Nucleus accumbens (tissue), 56 donors: ENCODE data around the gene PDRG1.
"Not testable (repeated sequence)": the region's sequence is repeated elsewhere in the genome, so short reads cannot be mapped to it uniquely, and the experiment has no call there.

Source experiments
- DNase-seq, 56 donors: peaks; one replicate each; lab custom pipeline; 2025; lab: John Stamatoyannopoulos, UW

PDRG1 gene

DNA sequence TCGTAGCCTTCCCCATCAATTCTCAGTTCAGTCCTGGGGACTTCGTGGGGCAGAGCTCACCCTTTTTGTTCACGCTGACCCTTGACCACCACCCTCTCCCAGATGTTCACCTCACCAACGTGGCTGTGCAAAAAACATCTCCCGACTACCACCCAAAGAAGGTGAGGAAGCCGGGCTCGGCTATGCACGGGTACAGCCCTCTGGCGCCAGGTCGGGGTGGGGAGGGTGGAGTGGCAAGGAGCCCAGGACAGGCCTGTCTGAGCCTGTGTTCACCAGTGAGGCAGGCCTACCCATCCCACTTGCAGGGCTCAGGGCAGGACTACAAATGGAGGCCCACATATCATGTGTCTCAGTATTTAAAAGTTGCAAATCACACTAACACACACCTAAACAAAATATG, 18.1 kb downstream of the PDRG1 start:
- no peak for DNase-seq

DNA sequence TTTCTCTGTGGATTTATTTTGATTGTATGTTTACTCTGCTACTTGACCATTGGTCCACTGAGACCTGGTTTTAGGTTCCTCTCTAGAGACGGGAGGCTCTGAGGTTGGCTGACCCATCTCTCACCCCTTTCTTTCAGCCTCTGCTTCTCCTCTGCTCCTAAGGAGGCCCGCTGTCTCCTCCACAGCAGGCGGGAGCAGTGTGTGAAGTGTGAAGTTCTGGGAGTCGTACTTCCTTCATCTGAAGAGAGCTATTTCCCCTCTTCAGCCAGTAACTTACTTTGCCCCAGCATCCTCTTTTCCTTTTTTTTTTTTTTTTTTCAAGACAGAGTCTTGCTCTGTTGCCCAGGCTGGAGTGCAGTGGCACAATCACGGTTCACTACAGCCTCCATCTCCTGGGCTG, 21.1 kb downstream of the PDRG1 start:
- no peak for DNase-seq

DNA sequence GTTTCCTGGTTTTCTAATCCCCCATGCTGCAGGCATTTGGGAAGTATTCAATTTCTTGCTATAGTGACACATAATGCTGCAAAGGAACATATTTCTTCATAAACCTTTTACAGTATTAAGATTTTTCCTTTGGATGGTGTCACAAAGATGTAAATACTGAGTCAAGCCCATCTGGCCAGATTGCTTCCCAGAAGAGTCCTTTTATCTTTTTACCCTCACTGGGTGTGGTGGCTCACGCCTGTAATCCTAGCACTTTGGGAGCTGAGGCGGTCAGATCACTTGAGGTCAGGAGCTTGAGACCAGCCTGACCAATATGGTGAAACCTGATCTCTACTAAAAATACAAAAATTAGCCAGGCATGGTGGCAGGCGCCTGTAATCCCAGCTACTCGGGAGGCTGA, 22.2 kb downstream of the PDRG1 start:
- DNase-seq, result not testable (repeated sequence)

DNA sequence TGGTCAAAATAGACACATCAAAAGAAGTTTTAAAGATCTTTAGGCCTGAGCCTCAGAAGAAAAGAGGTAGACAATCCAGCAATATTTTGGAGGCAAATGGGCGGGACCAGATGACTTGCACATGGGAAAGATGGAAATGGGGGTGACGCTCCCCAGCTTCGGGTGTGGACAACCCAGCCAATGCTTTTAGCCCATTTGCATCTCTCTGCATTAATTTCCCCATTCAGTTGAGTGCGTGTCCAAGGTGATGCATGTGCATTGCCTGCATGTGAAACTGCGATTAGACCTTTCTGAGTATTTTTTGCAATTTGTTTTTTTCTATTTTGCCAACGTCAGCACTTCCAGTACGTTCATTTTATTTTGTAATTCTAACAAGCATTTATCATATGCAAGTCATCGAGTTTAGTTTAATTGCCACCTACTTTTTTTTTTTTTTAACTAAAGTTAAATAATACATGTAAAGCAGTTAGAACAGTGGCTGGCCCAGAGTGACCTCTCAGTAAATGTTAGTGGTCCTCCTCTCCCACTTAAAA, 24.2 kb downstream of the PDRG1 start:
- DNase-seq, result no peak

DNA sequence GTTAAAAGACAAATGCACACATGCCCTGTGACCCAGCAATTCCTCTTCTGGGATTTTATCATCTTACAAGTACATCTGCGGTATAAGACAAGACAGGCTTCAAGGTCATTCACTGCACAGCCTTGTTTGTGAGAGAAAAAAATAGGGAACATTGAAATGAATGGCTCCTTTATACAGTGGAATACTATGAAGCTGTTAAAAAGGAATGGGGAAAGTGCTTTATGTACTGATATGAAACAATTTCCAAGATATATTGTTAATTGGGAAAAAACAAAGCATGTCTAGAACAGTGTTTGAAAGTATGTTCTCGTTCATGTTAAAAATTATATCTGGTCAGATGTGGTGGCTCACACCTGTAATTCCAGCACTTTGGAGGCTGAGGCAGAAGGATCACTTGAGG, 25.4 kb downstream of the PDRG1 start:
- no peak for DNase-seq

DNA sequence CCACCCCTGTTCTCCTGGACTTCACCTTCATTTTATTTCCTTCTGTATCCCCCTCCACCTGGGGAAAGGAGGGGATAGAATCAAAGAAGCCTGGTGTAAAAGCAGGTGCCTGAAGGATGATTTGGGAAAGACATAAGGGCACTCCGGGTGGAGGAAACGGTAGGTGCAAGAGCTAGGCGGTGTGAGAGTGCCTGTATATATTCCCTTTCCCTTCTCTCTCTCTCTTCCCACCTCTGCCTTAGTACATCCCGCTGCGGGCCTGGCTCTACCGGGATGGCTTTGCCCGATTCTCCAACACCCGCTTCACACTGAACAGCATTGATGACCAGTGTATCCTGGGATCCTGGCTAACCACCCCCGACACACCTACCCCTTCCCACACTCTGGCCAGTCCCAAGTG, 26.2 kb downstream of the PDRG1 start:
- no peak for DNase-seq

DNA sequence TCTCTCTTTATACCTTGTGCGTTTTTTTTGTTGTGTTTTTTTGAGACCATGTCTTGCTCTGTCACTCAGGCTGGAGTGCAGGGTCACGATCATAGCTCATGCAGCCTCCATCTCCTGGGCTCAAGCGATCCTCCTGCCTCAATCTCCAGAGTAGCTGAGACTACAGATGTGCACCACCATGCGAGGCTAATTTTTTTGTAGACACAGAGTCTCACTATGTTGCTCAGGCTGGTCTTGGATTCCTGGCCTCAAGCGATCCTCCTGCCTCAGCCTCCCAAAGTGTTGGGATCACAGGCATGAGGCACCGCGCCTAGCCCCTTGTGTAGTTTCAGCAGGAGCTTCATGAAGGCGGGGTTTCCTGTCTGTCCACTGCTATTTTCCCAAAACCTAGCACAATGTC, 27.3 kb downstream of the PDRG1 start:
- DNase-seq, result no peak

DNA sequence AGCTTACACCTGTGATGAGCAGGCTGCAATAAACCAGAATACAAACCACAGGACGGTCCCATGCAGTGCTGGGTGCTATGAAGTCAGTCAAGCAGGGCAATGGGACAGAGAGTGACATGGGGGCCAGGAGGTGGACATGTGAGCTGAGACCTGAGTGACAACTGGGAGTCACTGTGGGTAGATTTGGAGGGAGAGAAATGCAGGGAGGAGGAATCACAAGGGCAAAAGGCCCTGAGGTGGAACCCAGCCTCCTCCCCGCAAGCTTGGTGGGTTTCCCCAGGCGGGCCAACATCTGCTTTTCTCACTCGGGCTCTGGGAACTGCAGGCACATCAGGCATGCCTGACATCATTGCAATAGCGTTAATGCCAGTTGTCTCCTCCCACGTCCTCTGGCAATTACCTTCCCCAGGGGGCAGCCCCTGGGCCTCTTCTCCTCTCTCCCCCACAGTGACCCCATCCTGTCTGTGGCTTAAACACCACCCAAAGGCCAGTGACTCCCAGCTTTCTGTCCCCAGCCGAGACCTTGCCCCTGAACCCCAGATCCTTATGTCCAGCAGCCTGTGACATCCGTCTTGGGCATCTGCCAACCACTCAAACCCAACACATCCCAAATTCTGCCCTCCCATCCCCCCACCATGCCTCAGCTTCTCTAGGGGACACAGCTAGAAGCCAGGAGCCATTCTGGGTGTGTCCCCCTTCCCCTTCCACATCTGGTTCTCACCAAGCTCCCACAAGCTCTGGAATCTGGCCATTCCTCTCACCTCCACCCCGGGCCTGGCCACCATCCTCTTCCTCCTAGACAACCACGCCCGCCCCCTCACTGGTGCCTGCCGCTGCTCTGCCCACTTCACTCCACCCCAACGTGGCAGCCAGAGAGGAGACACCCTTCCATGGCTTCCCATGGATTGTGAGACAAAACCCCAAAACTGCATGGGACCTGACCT, 28.2 kb downstream of the PDRG1 start:
- DNase-seq, result no peak

DNA sequence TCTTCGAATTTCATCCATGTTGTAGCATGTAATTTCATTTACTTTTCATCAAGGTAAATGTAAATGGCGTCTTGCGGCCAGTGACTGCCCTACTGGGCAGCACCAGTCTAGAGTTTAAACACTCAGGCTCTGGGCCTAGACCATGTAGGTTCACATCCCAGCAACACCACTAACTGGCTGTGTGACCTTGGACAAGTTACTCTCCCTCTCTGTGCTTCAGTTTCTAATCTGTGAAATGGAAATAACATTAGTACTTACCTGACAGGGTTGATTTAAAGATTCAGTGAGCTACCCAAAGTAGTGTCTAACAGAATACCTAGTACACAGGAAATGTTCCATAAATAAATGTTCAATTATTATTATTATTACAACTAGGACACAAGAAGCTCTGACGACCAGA, 29.3 kb downstream of the PDRG1 start:
- no peak for DNase-seq

DNA sequence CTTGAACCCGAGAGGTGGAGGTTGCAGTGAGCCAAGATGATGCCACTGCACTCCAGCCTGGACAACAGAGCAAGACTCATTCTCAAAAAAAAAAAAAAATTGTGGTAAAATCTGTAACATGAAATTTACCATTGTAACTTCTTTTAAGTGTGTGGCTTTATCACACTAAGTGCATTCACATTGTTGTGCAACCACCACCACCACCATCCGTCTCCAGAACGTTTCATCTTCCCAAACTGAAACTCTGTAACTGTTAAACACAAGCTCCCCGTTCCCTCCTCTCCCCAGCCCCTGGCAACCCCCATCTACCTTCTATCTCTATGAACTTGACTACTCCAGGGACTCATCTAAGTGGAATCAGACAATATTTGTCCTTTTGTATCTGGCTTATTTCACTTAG, 29.7 kb downstream of the PDRG1 start:
- no peak for DNase-seq

DNA sequence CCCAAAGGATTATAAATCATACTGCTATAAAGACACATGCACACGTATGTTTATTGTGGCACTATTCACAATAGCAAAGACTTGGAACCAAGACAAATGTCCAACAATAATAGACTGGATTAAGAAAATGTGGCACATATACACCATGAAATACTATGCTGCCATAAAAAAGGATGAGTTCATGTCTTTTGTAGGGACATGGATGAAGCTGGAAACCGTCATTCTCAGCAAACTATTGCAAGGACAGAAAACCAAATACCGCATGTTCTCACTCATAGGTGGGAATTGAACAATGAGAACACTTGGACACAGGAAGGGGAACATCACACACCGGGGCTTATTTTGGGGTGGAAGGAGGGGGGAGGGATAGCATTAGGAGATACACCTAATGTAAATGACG, 30.4 kb downstream of the PDRG1 start:
- not testable (repeated sequence) for DNase-seq

DNA sequence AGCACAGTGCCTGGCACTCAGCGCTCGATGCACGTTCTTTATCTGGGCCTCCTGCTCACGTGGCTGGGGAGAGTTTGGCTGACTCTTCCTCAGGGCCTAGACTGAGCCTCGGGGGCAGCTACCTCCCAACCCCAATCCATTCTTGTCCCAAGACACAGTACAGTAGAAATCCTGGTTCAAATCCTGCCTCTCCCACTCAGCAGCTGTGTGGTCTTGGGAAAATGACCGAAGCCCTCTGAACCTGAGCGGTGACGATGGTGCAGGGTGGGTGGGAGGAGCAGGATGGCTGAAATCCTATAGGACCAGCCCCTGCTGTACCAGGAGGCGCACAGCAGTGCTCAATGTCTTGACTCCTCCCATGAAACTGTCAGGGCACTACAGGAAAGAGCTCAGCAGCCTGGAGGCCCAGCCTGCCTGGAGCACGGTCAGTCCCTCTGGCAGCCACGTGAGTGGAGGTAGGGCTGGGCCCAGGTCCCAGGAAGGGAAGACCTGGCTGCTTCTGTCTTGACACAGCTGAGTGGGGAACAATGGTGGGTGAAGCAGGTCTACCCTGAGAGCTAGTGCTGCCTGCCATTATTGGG, 31.5 kb downstream of the PDRG1 start:
- peak in 1 of 56 donors; percentile 3 for DNase-seq

DNA sequence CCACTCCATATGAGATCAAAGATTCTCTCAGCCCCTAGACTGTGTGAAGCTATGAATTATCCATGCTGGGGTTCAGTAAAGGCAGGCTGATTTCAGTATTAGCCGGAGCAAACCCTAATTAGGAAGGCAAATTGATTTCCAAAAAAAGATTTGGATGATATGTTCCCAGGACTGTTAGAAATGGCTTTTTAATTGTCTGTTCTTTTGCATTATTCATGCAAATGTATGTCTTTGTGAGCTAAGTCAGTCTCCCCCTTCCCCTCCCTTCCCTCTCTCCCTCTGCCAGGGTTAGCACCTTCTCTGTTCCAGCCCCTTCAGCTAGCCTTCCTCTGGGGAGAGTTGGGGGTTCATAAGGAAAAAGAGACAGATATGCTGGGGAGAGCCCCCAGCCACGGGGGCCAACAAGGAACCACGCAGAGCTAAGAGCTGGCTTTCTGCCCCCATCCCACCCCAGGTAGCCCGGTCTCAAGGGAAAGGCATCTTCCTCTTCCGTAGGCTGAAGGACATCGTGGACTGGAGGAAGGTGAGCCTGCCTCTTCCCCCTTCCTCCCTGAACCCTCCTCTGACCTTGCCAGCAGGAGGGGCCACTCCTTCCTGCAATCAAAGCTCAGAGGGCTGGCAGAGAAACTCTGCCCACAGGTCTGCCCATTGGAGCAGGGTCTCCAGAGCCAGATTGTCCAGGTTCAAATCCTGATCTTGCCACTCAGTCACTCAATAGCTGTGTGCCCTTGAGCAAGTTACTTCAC, 32.3 kb downstream of the PDRG1 start:
- DNase-seq, result no peak

DNA sequence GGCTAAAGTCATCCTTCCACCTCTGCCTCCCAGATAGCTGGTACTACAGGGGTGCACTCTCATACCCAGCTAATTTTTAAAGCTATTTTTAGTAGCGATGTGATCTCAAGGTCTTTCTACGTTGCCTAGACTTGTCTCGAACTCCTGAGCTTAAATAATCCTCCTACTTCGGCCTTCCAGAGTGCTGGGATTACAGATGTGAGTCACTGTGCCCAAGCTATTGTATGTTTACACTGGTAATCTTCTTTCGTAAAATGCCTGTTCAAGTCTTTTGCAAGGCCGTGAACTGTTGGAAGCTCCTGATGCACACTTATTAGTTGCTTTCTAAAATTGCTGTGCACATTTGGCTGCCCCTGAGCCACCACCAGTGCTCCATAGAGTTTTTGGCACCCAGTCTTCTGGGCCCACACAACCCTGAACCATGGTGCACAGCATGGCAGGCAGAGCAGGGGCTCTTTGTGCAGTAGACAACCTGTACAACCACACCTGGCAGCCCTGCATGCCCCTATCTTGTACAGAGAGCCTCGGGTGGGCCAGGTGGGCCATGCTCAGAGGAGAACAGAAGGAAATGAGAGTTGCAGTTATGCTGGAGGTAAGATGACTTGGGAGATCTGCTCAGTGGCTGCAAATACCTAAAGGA, 33.3 kb downstream of the PDRG1 start:
- no peak for DNase-seq

DNA sequence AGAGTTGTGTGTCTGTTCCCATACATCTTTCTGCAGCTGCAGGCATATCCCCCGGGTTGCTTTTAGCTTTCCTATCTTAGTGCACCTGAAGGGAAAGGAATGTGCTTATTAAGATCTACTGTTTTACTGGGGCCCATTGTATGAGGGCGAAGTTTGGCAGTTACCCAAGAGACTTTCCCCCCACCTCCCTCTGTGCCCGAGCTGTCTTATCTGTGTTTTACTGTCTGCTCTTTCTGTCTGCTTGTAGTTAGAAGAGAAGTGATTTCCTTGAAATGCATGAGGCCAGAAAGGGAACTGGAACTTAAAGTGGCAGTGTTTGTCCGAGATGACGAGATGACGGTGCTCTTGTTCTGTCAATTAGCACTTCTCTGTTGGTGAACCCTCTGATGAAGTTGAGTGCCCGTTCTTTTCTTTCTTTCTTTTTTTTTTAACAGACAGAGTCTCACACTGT, 33.9 kb downstream of the PDRG1 start:
- peak in 1 of 56 donors; percentile 3 for DNase-seq

DNA sequence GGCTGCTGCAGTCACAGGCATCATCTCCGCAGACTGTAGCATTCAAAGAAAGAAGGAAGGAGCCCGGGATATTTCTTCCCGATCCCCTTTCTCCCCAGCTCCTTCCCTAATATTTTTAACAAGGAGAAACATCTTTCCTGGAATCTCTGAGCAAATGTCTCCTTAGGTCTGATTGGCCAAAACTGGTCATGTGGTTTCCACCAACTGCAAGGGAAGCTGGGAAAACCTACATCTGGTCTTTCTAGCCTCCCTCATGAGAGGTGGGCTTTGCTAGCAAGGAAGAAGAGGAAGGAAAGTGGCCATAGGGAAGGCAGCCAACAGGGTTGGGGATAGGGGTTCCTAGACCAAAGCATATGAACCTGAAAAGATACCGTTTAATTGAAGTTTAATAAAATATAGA, 35.1 kb downstream of the PDRG1 start:
- DNase-seq, result no peak

DNA sequence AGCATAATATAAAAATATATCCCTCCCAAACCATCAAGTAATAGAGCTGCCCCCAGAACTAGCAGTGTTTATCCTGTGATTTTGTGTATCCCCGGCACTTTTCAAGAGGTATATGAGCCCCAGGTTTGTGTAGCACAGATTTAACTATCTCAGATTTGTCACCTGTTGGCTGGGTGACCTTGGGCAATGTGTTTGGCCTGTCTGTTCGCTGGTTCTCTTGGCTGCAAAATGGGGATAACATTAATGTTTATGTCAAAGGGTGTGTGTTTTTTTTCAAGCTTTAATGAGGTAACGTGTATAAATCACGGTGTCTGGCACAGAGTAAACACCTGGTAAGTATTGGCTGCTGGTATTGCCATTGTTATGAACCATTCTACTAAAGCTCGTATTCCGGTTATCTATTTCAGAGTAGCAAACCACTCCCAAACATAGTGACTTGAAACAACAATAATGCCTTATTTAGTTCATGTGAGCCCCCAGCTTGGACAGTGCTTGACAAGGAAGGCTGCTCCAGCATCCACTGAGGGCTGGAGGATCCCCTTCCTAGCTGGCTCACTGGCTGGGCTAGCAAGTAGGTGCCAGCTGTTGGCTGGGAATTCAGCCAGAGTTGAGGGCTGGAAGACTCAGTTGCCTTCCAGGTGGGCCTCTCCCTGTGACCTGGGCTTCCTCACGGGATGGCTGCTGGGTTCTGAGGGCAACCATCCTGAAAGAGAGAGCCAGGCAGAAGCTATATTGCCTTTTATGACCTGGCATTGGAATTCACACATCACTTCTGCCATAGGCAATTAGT, 36.2 kb downstream of the PDRG1 start:
- no peak for DNase-seq

DNA sequence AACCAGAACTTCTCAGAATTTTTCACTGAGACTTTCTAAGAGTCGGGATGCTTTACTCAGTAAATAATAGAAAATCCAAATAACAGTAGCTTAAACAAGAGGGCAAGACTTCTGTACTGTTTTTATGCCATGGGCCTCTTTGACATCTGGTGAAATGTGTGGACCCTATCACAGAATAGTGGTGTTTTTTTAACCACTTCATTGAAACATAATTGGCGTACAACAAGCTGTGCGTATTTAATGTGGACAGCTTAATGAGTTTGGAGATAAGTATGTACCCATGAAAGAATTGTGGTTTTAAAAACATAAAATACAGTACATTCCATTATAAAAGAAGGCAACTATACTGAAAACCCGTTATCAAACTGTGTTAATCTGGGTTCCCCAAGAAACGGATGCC, 37.7 kb downstream of the PDRG1 start:
- DNase-seq, result no peak

DNA sequence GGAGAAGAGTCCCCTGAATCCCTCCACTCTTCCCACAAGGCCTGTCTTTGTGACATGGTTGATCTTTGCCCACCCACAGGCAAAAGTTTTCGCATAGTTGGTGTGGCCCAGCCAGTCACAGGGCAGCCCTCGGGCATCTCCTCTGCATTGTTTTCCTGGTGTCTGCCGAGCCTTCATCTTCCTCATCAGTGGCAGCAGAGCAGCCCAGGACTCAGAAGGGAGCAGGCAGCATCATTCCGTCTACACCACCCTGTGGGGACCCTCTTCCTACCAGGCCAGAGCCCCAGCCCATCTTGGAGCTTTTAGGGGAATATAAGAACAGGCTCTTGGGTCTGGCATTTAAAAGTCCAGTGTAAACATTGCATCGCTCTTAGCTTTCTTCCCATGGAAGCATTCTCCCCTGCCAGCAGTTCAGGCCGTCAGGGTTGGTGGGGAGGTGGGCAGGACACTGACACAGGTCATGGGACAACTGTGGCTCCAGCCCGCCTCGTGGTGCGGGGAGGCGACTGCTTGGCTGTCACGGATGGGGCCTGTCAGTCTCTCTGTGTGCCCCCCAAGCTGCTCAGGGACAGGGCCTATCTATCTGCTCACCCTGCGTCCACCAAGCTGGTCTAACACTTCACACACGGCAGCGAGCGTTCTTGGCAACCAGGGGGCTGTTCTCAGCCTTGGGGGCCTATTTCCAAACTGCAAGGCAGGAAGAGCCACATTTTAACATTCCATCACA, 38.3 kb downstream of the PDRG1 start:
- no peak for DNase-seq
